HepG2 (cell line): ENCODE measurements around the gene ANXA9. TPM values are rescaled to one million over a fixed set of nuclear protein-coding genes. Genes with fewer than 3 reads are reported as not detected.

Experiments used
- DNMT1 ChIP-seq: sonication (generic); formaldehyde crosslinking; IDR thresholded peaks from 2 replicates; pipeline ENCODE4 v1.5.1; 2020; ENCODE audit warnings: mild to moderate bottlenecking, missing genetic modification reagents
- ELF4 ChIP-seq: sonication (generic); formaldehyde crosslinking; IDR thresholded peaks from 2 replicates; pipeline ENCODE4 v1.5.0; 2020; ENCODE audit warnings: missing genetic modification reagents, mild to moderate bottlenecking, moderate library complexity, borderline replicate concordance
- FOXA3 ChIP-seq: IDR thresholded peaks from 2 replicates; pipeline ENCODE4 v1.6.1; 2016; ENCODE audit warnings: missing genetic modification reagents, missing compliant biosample characterization
- FOXO1 ChIP-seq: sonication (generic); formaldehyde crosslinking; IDR thresholded peaks from 2 replicates; pipeline ENCODE4 v1.4.0; 2020; ENCODE audit warnings: missing genetic modification reagents
- MTA1 ChIP-seq: sonication (generic); formaldehyde crosslinking; IDR thresholded peaks from 2 replicates; pipeline ENCODE4 v1.4.0; 2020; ENCODE audit warnings: missing genetic modification reagents, mild to moderate bottlenecking, borderline replicate concordance
- MTF2 ChIP-seq: sonication (generic); formaldehyde crosslinking; IDR thresholded peaks from 2 replicates; pipeline ENCODE4 v1.5.0; 2020; ENCODE audit warnings: missing genetic modification reagents, borderline replicate concordance
- NPAS2 ChIP-seq: sonication (generic); formaldehyde crosslinking; IDR thresholded peaks from 2 replicates; pipeline ENCODE4 v1.8.0; 2022; ENCODE audit warnings: mild to moderate bottlenecking, missing genetic modification reagents, borderline replicate concordance
- NR2F1 ChIP-seq, 2 experiments: fragments of 450-650 bp in 1 of 2; formaldehyde crosslinking in 1 of 2; IDR thresholded peaks; 2 replicates each; pipeline versions ENCODE4 v1.5.0 to v1.6.1; 2016 to 2020; ENCODE audit warnings: mild to moderate bottlenecking in 1 of 2, missing compliant biosample characterization in 1 of 2, missing genetic modification reagents in 1 of 2, moderate library complexity in 1 of 2
- POLR2AphosphoS5 ChIP-seq: IDR thresholded peaks from 2 replicates; pipeline ENCODE4 v1.6.1; 2012; ENCODE audit warnings: low read depth, low read length
- SALL2 ChIP-seq: sonication (generic); formaldehyde crosslinking; IDR thresholded peaks from 2 replicates; pipeline ENCODE4 v1.8.1; 2023; ENCODE audit warnings: mild to moderate bottlenecking, missing genetic modification reagents, inconsistent platforms
- SIN3A ChIP-seq: IDR thresholded peaks from 2 replicates; pipeline ENCODE4 v1.6.1; 2011; ENCODE audit warnings: low read depth, mild to moderate bottlenecking, control low read depth, low read length, borderline replicate concordance
- SOX5 ChIP-seq: IDR thresholded peaks from 2 replicates; pipeline ENCODE4 v1.6.1; 2016; ENCODE audit warnings: borderline replicate concordance
- SP140L ChIP-seq: sonication (generic); formaldehyde crosslinking; IDR thresholded peaks from 2 replicates; pipeline ENCODE4 v1.4.0; 2020; ENCODE audit warnings: missing genetic modification reagents, borderline replicate concordance
- TCF12 ChIP-seq, 2 experiments: fragments of 450-650 bp in 1 of 2; sonication (generic) in 1 of 2; formaldehyde crosslinking in 1 of 2; IDR thresholded peaks; 2 replicates each; pipeline versions ENCODE4 v1.6.1 to v1.8.0; 2017 to 2022; ENCODE audit warnings: antibody characterized with exemption in 1 of 2, mild to moderate bottlenecking in 1 of 2, missing genetic modification reagents in 1 of 2, moderate library complexity in 1 of 2
- TRAFD1 ChIP-seq: sonication (generic); formaldehyde crosslinking; IDR thresholded peaks from 2 replicates; pipeline ENCODE4 v1.5.1; 2020; ENCODE audit warnings: missing genetic modification reagents, mild to moderate bottlenecking, borderline replicate concordance
- ZFP36 ChIP-seq: fragments of 150-350 bp; IDR thresholded peaks from 2 replicates; pipeline ENCODE4 v1.6.1; 2018; ENCODE audit warnings: borderline replicate concordance, low read length, low read depth; ENCODE audit not compliant: partially characterized antibody
- ZFP36L1 ChIP-seq: sonication (generic); formaldehyde crosslinking; IDR thresholded peaks from 2 replicates; pipeline ENCODE4 v1.8.0; 2022; ENCODE audit warnings: mild to moderate bottlenecking, missing genetic modification reagents, moderate library complexity
- ZIK1 ChIP-seq: sonication (generic); formaldehyde crosslinking; IDR thresholded peaks from 2 replicates; pipeline ENCODE4 v1.5.0; 2020; ENCODE audit warnings: mild to moderate bottlenecking, low read depth, missing genetic modification reagents, borderline replicate concordance
- ZNF329 ChIP-seq: sonication (generic); formaldehyde crosslinking; IDR thresholded peaks from 2 replicates; pipeline ENCODE4 v1.9.0; 2021; ENCODE audit warnings: low read depth, mild to moderate bottlenecking, missing genetic modification reagents
- ZNF609 ChIP-seq: sonication (generic); formaldehyde crosslinking; IDR thresholded peaks from 2 replicates; pipeline ENCODE4 v1.4.0; 2020; ENCODE audit warnings: mild to moderate bottlenecking, missing genetic modification reagents, borderline replicate concordance
- ZNF691 ChIP-seq: sonication (generic); formaldehyde crosslinking; IDR thresholded peaks from 2 replicates; pipeline ENCODE4 v1.4.0; 2020; ENCODE audit warnings: missing genetic modification reagents, low read depth, mild to moderate bottlenecking, borderline replicate concordance
- polyA plus RNA-seq, 8 experiments: library from polyadenylated mRNA; depleted of rRNA in 3 of 8; stranded (reverse) in 7 of 8; unstranded in 1 of 8; fragments of >200 nt; fragmentation: Illumina TruSeq in 4 of 8; extraction: Trizol in 4 of 8; gene quantifications; 2 replicates each; pipeline versions ENCODE4 v1.2.1 to v1.2.3, GENCODE V29; 2011 to 2016; ENCODE audit warnings: low read depth in 4 of 8, missing spikeins in 1 of 8, mixed read lengths in 1 of 8; ENCODE audit not compliant: insufficient read depth in 1 of 8
- total RNA-seq, 5 experiments: library from RNA; depleted of rRNA; stranded (reverse); fragments of >200 nt; fragmentation: Illumina TruSeq; extraction: Trizol; gene quantifications; 2 replicates each; pipeline ENCODE4 v1.2.3, GENCODE V29; 2016; ENCODE audit warnings: low read depth in 1 of 5

ANXA9 gene
- total and polyA plus RNA-seq, 2 of the 13 experiments (the other 11 are each of a cell fraction or from before 2014, with no cell fraction given) = 13.3 to 23.9 TPM

GRCh38 chr1:150971583-150972416, 10.3 kb upstream of the ANXA9 start (continued):
- TF ChIP-seq ZNF691 (peak; percentile 67; the same call in 1 of the 2 replicates), POLR2AphosphoS5 (peak; percentile 84), ZIK1 (CRISPR knock-in tag) (no peak), TRAFD1 (CRISPR knock-in tag) (no peak), ZFP36 (no peak), ZNF609 (peak; percentile 43; the same call in 1 of the 2 replicates), FOXO1 (CRISPR knock-in tag) (0 out of 2 replicates have a peak, but pooled peaks have one; percentile 29), ZNF329 (no peak), NR2F1 (CRISPR knock-in tag; IDR thresholded peaks at IDR 0.05) (peak; percentile 63 to 80; a peak in 3 of 4 replicates), SIN3A (peak; percentile 21; the same call in 1 of the 2 replicates), DNMT1 (CRISPR knock-in tag) (no peak), ELF4 (CRISPR knock-in tag) (peak; percentile 36; the same call in 1 of the 2 replicates), FOXA3 (CRISPR knock-in tag) (no peak; the same call in 1 of the 2 replicates), MTA1 (peak; percentile 56; the same call in 1 of the 2 replicates), ZFP36L1 (CRISPR knock-in tag) (no peak), NPAS2 (CRISPR knock-in tag) (no peak), MTF2 (CRISPR knock-in tag) (no peak), SP140L (CRISPR knock-in tag) (no peak), TCF12 (IDR thresholded peaks at IDR 0.05) (no peak), TCF12 (CRISPR knock-in tag; IDR thresholded peaks at IDR 0.05) (no peak), SOX5 (CRISPR knock-in tag) (no peak), SALL2 (CRISPR knock-in tag) (peak; percentile 64; the same call in 1 of the 2 replicates)
